ENCODE measurements around the gene AMMECR1L. TPM values are rescaled to one million over a fixed set of nuclear protein-coding genes. Genes with fewer than 3 reads are reported as not detected.

Gene AMMECR1L
- total and polyA plus RNA-seq, 2 of the 13 experiments (the other 11 are each of a cell fraction or from before 2014, with no cell fraction given), result 9.1 to 14.2 TPM

DNA sequence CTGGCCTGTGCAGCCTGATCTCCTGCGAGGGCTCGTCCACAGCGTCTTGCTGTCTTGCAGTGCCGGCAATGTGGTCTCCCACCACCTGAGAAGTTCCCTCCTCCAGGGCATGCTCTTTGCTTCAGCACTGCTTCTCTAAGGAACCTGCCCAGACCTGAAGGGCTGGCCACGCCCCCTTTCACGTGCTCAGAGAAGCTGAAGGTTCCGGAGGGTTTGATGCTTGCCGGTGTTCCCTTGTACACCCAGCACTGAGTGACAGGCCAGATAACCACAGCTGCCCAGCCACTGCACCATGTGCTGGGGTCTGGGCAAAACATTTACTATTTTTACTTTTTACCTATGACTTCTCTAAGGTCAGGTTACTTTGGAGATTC is 26.1 kb downstream of the AMMECR1L start (continued):
- TF ChIP-seq, protein P1, sequence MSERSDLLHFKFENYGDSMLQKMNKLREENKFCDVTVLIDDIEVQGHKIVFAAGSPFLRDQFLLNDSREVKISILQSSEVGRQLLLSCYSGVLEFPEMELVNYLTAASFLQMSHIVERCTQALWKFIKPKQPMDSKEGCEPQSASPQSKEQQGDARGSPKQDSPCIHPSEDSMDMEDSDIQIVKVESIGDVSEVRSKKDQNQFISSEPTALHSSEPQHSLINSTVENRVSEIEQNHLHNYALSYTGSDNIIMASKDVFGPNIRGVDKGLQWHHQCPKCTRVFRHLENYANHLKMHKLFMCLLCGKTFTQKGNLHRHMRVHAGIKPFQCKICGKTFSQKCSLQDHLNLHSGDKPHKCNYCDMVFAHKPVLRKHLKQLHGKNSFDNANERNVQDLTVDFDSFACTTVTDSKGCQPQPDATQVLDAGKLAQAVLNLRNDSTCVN (CRISPR knock-in tag; IDR thresholded peaks at IDR 0.05; ENCODE audit: borderline replicate concordance), result no peak
- TF ChIP-seq, protein P2, sequence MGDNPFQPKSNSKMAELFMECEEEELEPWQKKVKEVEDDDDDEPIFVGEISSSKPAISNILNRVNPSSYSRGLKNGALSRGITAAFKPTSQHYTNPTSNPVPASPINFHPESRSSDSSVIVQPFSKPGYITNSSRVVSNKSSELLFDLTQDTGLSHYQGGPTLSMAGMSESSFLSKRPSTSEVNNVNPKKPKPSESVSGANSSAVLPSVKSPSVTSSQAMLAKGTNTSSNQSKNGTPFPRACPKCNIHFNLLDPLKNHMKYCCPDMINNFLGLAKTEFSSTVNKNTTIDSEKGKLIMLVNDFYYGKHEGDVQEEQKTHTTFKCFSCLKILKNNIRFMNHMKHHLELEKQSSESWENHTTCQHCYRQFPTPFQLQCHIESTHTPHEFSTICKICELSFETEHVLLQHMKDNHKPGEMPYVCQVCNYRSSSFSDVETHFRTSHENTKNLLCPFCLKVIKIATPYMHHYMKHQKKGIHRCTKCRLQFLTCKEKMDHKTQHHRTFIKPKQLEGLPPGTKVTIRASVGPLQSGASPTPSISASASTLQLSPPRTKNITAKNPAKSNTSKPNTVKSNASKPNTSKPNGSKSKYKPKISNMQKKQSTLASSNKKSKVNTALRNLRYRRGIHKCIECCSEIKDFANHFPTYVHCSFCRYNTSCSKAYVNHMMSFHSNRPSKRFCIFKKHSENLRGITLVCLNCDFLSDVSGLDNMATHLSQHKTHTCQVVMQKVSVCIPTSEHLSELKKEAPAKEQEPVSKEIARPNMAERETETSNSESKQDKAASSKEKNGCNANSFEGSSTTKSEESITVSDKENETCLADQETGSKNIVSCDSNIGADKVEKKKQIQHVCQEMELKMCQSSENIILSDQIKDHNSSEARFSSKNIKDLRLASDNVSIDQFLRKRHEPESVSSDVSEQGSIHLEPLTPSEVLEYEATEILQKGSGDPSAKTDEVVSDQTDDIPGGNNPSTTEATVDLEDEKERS (CRISPR knock-in tag; IDR thresholded peaks at IDR 0.05), result no peak
- TF ChIP-seq, protein P3, sequence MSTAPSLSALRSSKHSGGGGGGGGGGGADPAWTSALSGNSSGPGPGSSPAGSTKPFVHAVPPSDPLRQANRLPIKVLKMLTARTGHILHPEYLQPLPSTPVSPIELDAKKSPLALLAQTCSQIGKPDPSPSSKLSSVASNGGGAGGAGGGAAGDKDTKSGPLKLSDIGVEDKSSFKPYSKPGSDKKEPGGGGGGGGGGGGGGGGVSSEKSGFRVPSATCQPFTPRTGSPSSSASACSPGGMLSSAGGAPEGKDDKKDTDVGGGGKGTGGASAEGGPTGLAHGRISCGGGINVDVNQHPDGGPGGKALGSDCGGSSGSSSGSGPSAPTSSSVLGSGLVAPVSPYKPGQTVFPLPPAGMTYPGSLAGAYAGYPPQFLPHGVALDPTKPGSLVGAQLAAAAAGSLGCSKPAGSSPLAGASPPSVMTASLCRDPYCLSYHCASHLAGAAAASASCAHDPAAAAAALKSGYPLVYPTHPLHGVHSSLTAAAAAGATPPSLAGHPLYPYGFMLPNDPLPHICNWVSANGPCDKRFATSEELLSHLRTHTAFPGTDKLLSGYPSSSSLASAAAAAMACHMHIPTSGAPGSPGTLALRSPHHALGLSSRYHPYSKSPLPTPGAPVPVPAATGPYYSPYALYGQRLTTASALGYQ (CRISPR knock-in tag; IDR thresholded peaks at IDR 0.05), result no peak
- TF ChIP-seq ARID2 (CRISPR knock-in tag; IDR thresholded peaks at IDR 0.05; ENCODE audit: borderline replicate concordance) (no peak), FOXK2 (IDR thresholded peaks at IDR 0.05) (no peak), MYC (CRISPR knock-in tag; IDR thresholded peaks at IDR 0.05; ENCODE audit: borderline replicate concordance) (peak; percentile 48; the same call in 1 of the 2 replicates), NCOA5 (CRISPR knock-in tag; IDR thresholded peaks at IDR 0.05) (no peak), PCBP2 (optimal IDR thresholded peaks at IDR 0.05; ENCODE audit: low read depth, low read length, poor library complexity, severe bottlenecking) (no peak), ZNF879 (CRISPR knock-in tag; IDR thresholded peaks at IDR 0.05) (no peak), SP1 (IDR thresholded peaks at IDR 0.05) (no peak), SP1 (CRISPR knock-in tag; IDR thresholded peaks at IDR 0.05) (peak; percentile 66; the same call in 1 of the 2 replicates), SNAI1 (CRISPR knock-in tag; IDR thresholded peaks at IDR 0.05; ENCODE audit: borderline replicate concordance) (0 out of 2 replicates have a peak, but pooled peaks have one; percentile 11), JUNB (CRISPR knock-in tag; IDR thresholded peaks at IDR 0.05; ENCODE audit: borderline replicate concordance) (no peak), MAZ (IDR thresholded peaks at IDR 0.05; ENCODE audit: borderline replicate concordance, low read depth, low read length) (no peak), MAZ (CRISPR knock-in tag; IDR thresholded peaks at IDR 0.05; ENCODE audit: low read depth) (no peak), NBN (conservative IDR thresholded peaks at IDR 0.05) (no peak), SIN3A (IDR thresholded peaks at IDR 0.05; ENCODE audit: borderline replicate concordance, low read depth, low read length) (peak; percentile 16; the same call in 1 of the 2 replicates), CTCF (CRISPR knock-in tag; IDR thresholded peaks at IDR 0.05) (0 out of 2 replicates have a peak, but pooled peaks have one; percentile 5), MAX (IDR thresholded peaks at IDR 0.05) (peak; percentile 56; the same call in 1 of the 2 replicates), ZNF563 (CRISPR knock-in tag; IDR thresholded peaks at IDR 0.05) (no peak), NCOA1 (CRISPR knock-in tag; IDR thresholded peaks at IDR 0.05) (no peak), ELF1 (CRISPR knock-in tag; IDR thresholded peaks at IDR 0.05) (no peak)

Measured in HepG2 (cell line).